BJ (cell line): ENCODE measurements around the gene GAPDH. TPM values are rescaled to one million over a fixed set of nuclear protein-coding genes. Genes with fewer than 3 reads are reported as not detected.
A peak's percentile ranks its signal among the peaks of the same experiment; 100 is the strongest.
"Not testable (repeated sequence)": the region's sequence is repeated elsewhere in the genome, so short reads cannot be mapped to it uniquely, and the experiment has no call there.

Experiments used
- CTCF ChIA-PET: fragments of 350-600 bp; formaldehyde crosslinking; extraction: SDS; loops from one replicate; lab custom pipeline; 2021; ENCODE audit warnings: antibody characterized with exemption, inconsistent platforms; lab: Yijun Ruan, JAX
- POLR2A ChIA-PET: fragments of 300-600 bp; sonication (Branson Sonifier 250); formaldehyde crosslinking; extraction: SDS; loops from one replicate; lab custom pipeline; 2021; ENCODE audit warnings: antibody characterized with exemption; lab: Charles Lee
- DNase-seq: peaks from one replicate; pipeline ENCODE4 v3.0.0-alpha.2; 2011; ENCODE audit warnings: low read depth
- H3K27me3 ChIP-seq: 2 replicates; pipeline ENCODE4 v1.6.0; 2011; ENCODE audit warnings: low read length; ENCODE audit not compliant: control insufficient read depth, insufficient read depth
- H3K36me3 ChIP-seq: 2 replicates; pipeline ENCODE4 v1.5.1; 2011; ENCODE audit warnings: low read length; ENCODE audit not compliant: control insufficient read depth, insufficient read depth
- H3K4me3 ChIP-seq: 2 replicates; pipeline ENCODE4 v1.5.1; 2011; ENCODE audit warnings: low read depth, mild to moderate bottlenecking, control low read depth, low read length
- polyA plus RNA-seq: library from polyadenylated mRNA; depleted of rRNA; stranded (reverse); fragments of >200 nt; gene quantifications from 2 replicates; pipeline ENCODE4 v1.2.3, GENCODE V29; 2011; rRNA removed
- small RNA-seq: library from RNA; depleted of rRNA; stranded (forward); fragments of <200 nt; gene quantifications from one replicate; pipeline ENCODE3, GENCODE V24; 2012; ENCODE audit warnings: low replicate concordance, low read depth; ENCODE audit not compliant: insufficient read length
- TF ChIP-seq, protein P1 (sequence below): IDR thresholded peaks from 2 replicates; pipeline ENCODE4 v1.5.1; 2011; ENCODE audit warnings: low read depth, mild to moderate bottlenecking, control low read depth, inconsistent platforms, low read length, moderate library complexity; ENCODE audit not compliant: insufficient read depth

Gene GAPDH
- polyA plus RNA-seq, 1 experiment = 18,709 TPM

DNA sequence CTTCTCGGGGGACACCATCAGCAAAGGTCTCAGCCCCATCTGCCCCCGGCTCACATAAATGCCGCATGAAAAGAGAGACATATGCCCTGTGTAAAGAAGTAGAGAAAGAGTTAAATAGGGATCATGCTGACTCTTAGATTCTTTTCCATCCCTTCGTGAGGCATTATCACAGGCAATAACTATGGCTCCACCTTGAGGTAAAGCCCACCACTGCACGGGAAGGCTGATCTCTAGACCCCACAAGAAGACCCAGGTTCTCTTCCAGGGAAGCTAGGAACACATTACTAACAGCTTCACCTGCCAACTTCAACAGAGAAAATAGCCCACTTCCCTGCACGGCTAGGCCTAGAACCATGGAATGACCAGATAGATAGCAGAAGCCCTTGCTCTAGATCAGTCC, 47.9 kb downstream of the GAPDH start:
- H3K36me3 ChIP-seq = peaks cover 35% of the 10 kb centered on the region
- CTCF ChIA-PET = no interaction called here

GRCh38 chr12:6582959-6583358, 48.6 kb downstream of the GAPDH start:
- DNase-seq = no peak
- Histone ChIP-seq H3K4me3 (no peak overlapping the region), H3K27me3 (no peaks in the 10 kb centered on the region), H3K36me3 (peaks cover 38% of the 10 kb centered on the region)
- ChIA-PET POLR2A (no interaction called here), CTCF (no interaction called here)
- TF ChIP-seq, protein P1, sequence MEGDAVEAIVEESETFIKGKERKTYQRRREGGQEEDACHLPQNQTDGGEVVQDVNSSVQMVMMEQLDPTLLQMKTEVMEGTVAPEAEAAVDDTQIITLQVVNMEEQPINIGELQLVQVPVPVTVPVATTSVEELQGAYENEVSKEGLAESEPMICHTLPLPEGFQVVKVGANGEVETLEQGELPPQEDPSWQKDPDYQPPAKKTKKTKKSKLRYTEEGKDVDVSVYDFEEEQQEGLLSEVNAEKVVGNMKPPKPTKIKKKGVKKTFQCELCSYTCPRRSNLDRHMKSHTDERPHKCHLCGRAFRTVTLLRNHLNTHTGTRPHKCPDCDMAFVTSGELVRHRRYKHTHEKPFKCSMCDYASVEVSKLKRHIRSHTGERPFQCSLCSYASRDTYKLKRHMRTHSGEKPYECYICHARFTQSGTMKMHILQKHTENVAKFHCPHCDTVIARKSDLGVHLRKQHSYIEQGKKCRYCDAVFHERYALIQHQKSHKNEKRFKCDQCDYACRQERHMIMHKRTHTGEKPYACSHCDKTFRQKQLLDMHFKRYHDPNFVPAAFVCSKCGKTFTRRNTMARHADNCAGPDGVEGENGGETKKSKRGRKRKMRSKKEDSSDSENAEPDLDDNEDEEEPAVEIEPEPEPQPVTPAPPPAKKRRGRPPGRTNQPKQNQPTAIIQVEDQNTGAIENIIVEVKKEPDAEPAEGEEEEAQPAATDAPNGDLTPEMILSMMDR = no peak

More for the DNA sequence above, 47.9 kb downstream of the GAPDH start:
- no peaks in the 10 kb centered on the region for H3K27me3 ChIP-seq
- no peak for DNase-seq
- no peak overlapping the region for H3K4me3 ChIP-seq
- TF ChIP-seq, protein P1 = peak; percentile 26; the same call in 1 of the 2 replicates
- POLR2A ChIA-PET = no interaction called here

GRCh38 chr12:6584293-6584692, 50.0 kb downstream of the GAPDH start:
- peaks cover 38% of the 10 kb centered on the region for H3K36me3 ChIP-seq
- no peak for DNase-seq
- TF ChIP-seq, protein P1 = no peak
- ChIA-PET CTCF (interaction anchor here (0.6 to 2.1 kb wide), 3 partner anchors 13 to 241 kb away, joined by 3 to 9 read pairs (median 6); no protein-coding TSS in a partner anchor), POLR2A (no interaction called here)
- no peak overlapping the region for H3K4me3 ChIP-seq
- H3K27me3 ChIP-seq = no peaks in the 10 kb centered on the region

DNA sequence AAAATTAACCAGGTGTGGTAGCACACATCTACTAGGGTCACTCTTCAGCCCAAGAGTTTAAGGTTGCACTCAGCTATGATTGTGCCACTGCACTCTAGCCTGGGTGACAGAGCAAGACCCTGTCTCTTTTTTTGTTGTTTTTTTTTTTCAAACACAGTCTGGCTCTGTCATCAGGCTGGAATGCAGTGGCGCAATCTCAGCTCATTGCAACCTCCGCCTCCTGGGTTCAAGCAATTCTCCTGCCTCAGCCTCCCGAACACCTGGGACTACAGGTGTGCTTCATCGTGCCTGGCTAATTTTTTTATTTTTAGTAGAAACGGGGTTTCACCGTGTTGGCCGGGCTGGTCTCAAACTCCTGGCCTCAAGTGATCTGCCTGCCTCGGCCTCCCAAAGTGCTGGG, 52.3 kb downstream of the GAPDH start:
- peaks cover 36% of the 10 kb centered on the region for H3K36me3 ChIP-seq
- DNase-seq, H3K27me3 ChIP-seq, POLR2A ChIA-PET, H3K4me3 ChIP-seq: not testable (repeated sequence)
- CTCF ChIA-PET = interaction anchor here (1.9 kb wide), 1 partner anchor 19 kb away, joined by 5 read pairs; the partner anchor contains the start of gene NOP2

Small RNAs within 50 kb of the gene (small RNA-seq; reads per million reads assigned to genes)
- gene SCARNA11 = 9.9 reads per million, percentile 76 among the genes with 10 or more reads in this experiment

Other genes with a start within 250 kb of the GAPDH start
- gene PLEKHG6, start 223.8 kb upstream of the GAPDH start, polyA plus RNA-seq = 0.10 TPM in 1 of 2 replicates, not detected in the other
- gene TNFRSF1A, start 192.4 kb upstream of the GAPDH start, polyA plus RNA-seq = 170 and 217 TPM in 2 replicates
- 0.18 and 0.36 TPM in 2 replicates for gene SCNN1A, start 159.0 kb upstream of the GAPDH start, polyA plus RNA-seq
- 23.4 and 67.2 TPM in 2 replicates for gene LTBR, start 150.4 kb upstream of the GAPDH start, polyA plus RNA-seq
- 0.15 TPM in 1 of 2 replicates, not detected in the other for gene CD27, start 89.6 kb upstream of the GAPDH start, polyA plus RNA-seq
- 13.6 and 25.8 TPM in 2 replicates for gene TAPBPL, start 82.5 kb upstream of the GAPDH start, polyA plus RNA-seq
- 12.5 and 23.3 TPM in 2 replicates for gene VAMP1, start 63.8 kb upstream of the GAPDH start, polyA plus RNA-seq
- 53.4 and 117 TPM in 2 replicates for gene MRPL51, start 41.3 kb upstream of the GAPDH start, polyA plus RNA-seq
- gene NCAPD2, start 40.4 kb upstream of the GAPDH start, polyA plus RNA-seq = 55.8 and 65.6 TPM in 2 replicates
- 19.6 and 31.9 TPM in 2 replicates for gene IFFO1, start 21.5 kb downstream of the GAPDH start, polyA plus RNA-seq
- gene NOP2, start 33.8 kb downstream of the GAPDH start, polyA plus RNA-seq = 28.4 and 32.6 TPM in 2 replicates
- gene CHD4, start 72.9 kb downstream of the GAPDH start, polyA plus RNA-seq = 69.8 and 87.6 TPM in 2 replicates
- 0.05 TPM in 1 of 2 replicates, not detected in the other for gene LPAR5, start 101.4 kb downstream of the GAPDH start, polyA plus RNA-seq
- gene ACRBP, start 112.9 kb downstream of the GAPDH start, polyA plus RNA-seq = 0.17 and 0.40 TPM in 2 replicates
- 43.0 and 61.0 TPM in 2 replicates for gene ING4, start 128.6 kb downstream of the GAPDH start, polyA plus RNA-seq
- gene ZNF384, start 154.9 kb downstream of the GAPDH start, polyA plus RNA-seq = 38.8 and 57.0 TPM in 2 replicates
- gene PIANP, start 166.3 kb downstream of the GAPDH start, polyA plus RNA-seq = 0.44 and 0.59 TPM in 2 replicates
- 128 and 200 TPM in 2 replicates for gene COPS7A, start 189.5 kb downstream of the GAPDH start, polyA plus RNA-seq
- gene MLF2, start 218.6 kb downstream of the GAPDH start, polyA plus RNA-seq = 287 and 345 TPM in 2 replicates
- gene PTMS, start 231.8 kb downstream of the GAPDH start, polyA plus RNA-seq = 234 and 241 TPM in 2 replicates
- gene LAG3, start 238.0 kb downstream of the GAPDH start, polyA plus RNA-seq = 0.28 and 0.50 TPM in 2 replicates